ENCODE data around the gene SLC25A25. TPM values are rescaled to one million over a fixed set of nuclear protein-coding genes. Genes with fewer than 3 reads are reported as not detected.
A peak's percentile ranks its signal among the peaks of the same experiment; 100 is the strongest.

The SLC25A25 gene
- total and polyA plus RNA-seq, 5 experiments from 2014 or later, result 12.1 to 18.9 (median 17.8) TPM

DNA sequence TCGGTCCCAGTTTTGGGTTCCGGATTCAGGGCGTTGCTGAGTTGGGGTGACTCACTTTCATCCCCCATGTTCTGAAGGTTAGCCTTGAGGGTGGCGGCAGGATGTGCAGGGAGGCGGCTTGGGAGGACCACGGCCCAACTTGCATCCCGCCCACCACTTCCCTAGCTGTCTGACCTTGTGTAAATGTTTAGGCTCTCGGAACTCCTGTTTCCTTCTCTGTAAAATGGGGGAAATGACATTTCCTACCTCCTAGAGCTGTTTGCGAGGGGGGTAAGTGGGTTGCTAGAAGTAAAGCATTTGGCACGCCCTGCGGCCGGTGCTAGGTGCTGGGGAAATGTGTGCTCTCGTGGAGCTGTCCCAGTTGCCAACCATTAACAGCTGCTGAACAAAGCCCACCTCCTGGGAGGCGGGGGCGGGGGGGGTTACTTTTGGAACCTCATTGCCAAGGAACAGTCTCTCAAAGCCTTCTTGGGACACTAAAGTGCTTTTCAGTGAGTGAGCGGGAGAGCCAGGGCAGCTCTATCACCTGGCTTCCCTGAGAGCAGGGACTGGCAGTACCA is 32.0 kb downstream of the SLC25A25 start:
- peaks cover 0 to 41% (median 14%) of the 10 kb centered on the region in 3 donors for H3K36me3 Mint-ChIP-seq
- H3K27me3 Mint-ChIP-seq, result no peaks in the 10 kb centered on the region
- H3K4me3 Mint-ChIP-seq, result peak overlapping the region in 9 of 10 donors; percentile 18 to 73 (median 52)
- H3K9me3 Mint-ChIP-seq, result no peaks in the 10 kb centered on the region
- no peak for DNase-seq
- no peak for ATAC-seq
- peaks cover 24 to 83% (median 63%) of the 10 kb centered on the region in 4 donors for H3K4me1 Mint-ChIP-seq
- POLR2A ChIA-PET, result interaction anchor here (0.6 to 4.7 kb wide), 11 partner anchors 8 to 315 kb away, joined by 3 to 23 read pairs (median 5); partner anchors contain the start of genes NAIF1 and SLC25A25
- peak overlapping the region in 8 of 10 donors; percentile 37 to 90 (median 81) for H3K27ac Mint-ChIP-seq

DNA sequence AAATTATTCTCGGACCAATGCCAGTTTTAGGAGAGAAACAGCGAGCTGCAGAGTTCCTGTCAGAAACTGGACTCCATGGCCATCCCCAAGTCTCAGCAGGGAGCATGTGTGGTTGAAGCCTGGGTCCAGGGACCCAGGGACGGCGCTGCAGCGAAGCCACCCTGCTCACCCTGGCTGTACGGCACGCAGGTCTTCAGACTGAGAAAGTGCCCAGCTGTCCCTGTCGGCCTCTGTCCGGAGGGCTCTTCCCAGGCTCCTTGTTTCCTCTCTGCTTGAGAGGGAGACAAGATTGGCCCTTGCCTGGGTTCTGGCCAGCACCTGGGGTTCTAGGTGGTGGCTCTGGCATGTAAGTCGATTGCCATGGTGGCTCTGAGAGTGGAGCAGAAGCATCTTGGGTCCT is 32.5 kb downstream of the SLC25A25 start:
- H3K36me3 Mint-ChIP-seq, result peaks cover 0 to 45% (median 13%) of the 10 kb centered on the region in 3 donors
- no peaks in the 10 kb centered on the region for H3K9me3 Mint-ChIP-seq
- POLR2A ChIA-PET, result interaction anchor here (0.6 to 4.7 kb wide), 9 partner anchors 9 to 442 kb away, joined by 3 to 23 read pairs (median 6); partner anchors contain the start of genes NAIF1 and SLC25A25

GRCh38 chr9:128101231-128101661 is 33.2 kb downstream of the SLC25A25 start:
- Mint-ChIP-seq H3K4me3 (peak overlapping the region in 4 of 10 donors; percentile 22 to 56 (median 28)), H3K36me3 (peaks cover 0 to 52% (median 13%) of the 10 kb centered on the region in 3 donors), H3K27me3 (no peaks in the 10 kb centered on the region), H3K27ac (peak overlapping the region in 7 of 10 donors; percentile 3 to 82 (median 60)), H3K9me3 (no peaks in the 10 kb centered on the region), H3K4me1 (peaks cover 21 to 81% (median 61%) of the 10 kb centered on the region in 4 donors)
- POLR2A ChIA-PET, result interaction anchor here (2.0 to 4.7 kb wide), 3 partner anchors 34 to 39 kb away, joined by 6 to 23 read pairs (median 7); partner anchors contain the start of genes NAIF1 and SLC25A25
- DNase-seq, result no peak
- no peak for ATAC-seq

More for the DNA sequence above, 32.5 kb downstream of the SLC25A25 start:
- H3K27ac Mint-ChIP-seq, result peak overlapping the region in 7 of 10 donors; percentile 37 to 90 (median 82)
- peaks cover 22 to 80% (median 60%) of the 10 kb centered on the region in 4 donors for H3K4me1 Mint-ChIP-seq
- ATAC-seq, result no peak
- H3K27me3 Mint-ChIP-seq, result no peaks in the 10 kb centered on the region
- no peak for DNase-seq
- peak overlapping the region in 2 of 10 donors; percentile 62 to 73 for H3K4me3 Mint-ChIP-seq

- no peak for DNase-seq
- no peak for ATAC-seq
- POLR2A ChIA-PET, result interaction anchor here (0.6 to 2.1 kb wide), 3 partner anchors 37 to 1369 kb away, joined by 3 to 7 read pairs (median 4); no protein-coding TSS in a partner anchor
- Mint-ChIP-seq H3K4me1 (peaks cover 22 to 82% (median 60%) of the 10 kb centered on the region in 4 donors), H3K36me3 (peaks cover 0 to 56% (median 17%) of the 10 kb centered on the region in 3 donors), H3K9me3 (no peaks in the 10 kb centered on the region), H3K4me3 (no peak overlapping the region), H3K27ac (peak overlapping the region in 2 of 10 donors; percentile 72 to 77), H3K27me3 (no peaks in the 10 kb centered on the region)
Observed at GRCh38 chr9:128101690-128102089, 33.7 kb downstream of the SLC25A25 start.

DNA sequence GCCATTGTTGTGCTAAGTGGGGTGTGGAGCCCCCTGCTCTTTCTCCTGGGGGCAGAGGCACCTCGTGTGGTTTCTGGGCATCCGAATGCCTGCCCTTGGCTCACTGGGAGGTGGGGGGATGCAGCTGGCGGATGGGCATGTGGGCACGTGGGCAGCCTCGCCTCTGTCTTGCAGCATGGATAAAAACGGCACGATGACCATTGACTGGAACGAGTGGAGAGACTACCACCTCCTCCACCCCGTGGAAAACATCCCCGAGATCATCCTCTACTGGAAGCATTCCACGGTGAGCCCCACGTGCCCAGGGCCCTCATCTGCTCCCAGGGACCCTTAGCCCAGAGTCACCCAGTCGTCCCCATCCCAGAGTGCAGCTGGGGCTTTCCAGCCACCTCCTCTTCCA is 34.2 kb downstream of the SLC25A25 start:
- H3K4me1 Mint-ChIP-seq, result peaks cover 24 to 80% (median 60%) of the 10 kb centered on the region in 4 donors
- H3K27me3 Mint-ChIP-seq, result no peaks in the 10 kb centered on the region
- H3K27ac Mint-ChIP-seq, result peak overlapping the region in 4 of 10 donors; percentile 64 to 92 (median 74)
- DNase-seq (no peak), ATAC-seq (no peak)
- H3K36me3 Mint-ChIP-seq, result peaks cover 0 to 58% (median 17%) of the 10 kb centered on the region in 3 donors
- POLR2A ChIA-PET, result interaction anchor here (0.6 to 3.2 kb wide), 6 partner anchors 14 to 1369 kb away, joined by 3 to 15 read pairs (median 4); partner anchors contain the start of genes BBLN, NAIF1 and SLC25A25
- no peaks in the 10 kb centered on the region for H3K9me3 Mint-ChIP-seq
- no peak overlapping the region for H3K4me3 Mint-ChIP-seq

DNA sequence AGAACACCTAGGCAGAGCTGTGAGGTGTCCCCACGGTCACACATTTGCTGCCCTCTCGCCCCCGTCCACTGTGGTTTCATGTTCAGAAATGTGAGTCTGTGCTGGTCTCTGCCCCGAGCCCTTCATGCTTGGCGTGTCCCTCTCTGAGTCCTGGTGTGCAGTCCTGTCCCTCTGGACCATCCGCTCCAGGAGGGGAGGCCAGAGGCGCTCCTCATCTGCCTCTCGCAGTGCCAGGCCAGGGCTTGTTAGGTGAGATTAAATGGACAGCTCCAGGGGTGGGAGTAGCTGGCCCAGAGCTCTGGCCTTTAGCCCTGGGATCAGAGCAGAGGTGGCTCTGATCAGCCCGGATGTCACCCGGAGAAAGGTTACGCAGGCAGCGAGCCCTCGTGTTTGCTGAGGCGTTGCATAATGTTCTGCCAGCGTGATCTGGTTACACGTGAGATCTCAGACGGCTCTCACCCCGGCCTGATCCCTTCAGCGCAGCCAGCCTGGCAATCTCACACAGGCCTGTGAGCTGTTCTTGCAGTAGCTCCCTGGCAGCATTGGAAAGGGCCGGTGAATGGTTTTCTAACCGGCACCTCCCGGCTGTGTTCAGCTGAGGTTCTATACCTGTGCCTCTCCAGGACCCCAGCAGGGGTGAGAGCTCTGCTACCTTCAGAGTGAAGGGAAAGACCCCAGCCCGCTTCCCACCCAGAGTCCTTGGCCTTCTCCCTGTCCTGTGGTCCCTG is 35.0 kb downstream of the SLC25A25 start:
- peak; percentile 3 to 17 for ATAC-seq
- Mint-ChIP-seq H3K9me3 (no peaks in the 10 kb centered on the region), H3K4me3 (peak overlapping the region in 7 of 10 donors; percentile 19 to 66 (median 50)), H3K4me1 (peaks cover 23 to 76% (median 57%) of the 10 kb centered on the region in 4 donors), H3K27me3 (no peaks in the 10 kb centered on the region), H3K36me3 (peaks cover 0 to 63% (median 17%) of the 10 kb centered on the region in 3 donors), H3K27ac (peak overlapping the region in 9 of 10 donors; percentile 64 to 92 (median 83))
- POLR2A ChIA-PET, result interaction anchor here (0.5 to 3.2 kb wide), 8 partner anchors 10 to 112 kb away, joined by 3 to 15 read pairs (median 4); partner anchors contain the start of genes BBLN, NAIF1 and SLC25A25
- DNase-seq, result no peak

DNA sequence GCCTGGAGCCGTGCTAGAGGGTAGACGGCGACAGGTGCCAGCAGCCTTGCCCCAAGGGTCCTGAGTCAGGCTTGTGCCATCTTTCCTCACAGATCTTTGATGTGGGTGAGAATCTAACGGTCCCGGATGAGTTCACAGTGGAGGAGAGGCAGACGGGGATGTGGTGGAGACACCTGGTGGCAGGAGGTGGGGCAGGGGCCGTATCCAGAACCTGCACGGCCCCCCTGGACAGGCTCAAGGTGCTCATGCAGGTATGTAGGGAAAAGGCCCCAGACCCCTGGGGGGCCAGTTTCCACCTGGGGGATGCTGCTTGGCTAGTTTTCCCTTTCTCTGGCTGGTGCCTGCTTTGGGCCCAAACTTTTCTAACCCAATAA is 35.5 kb downstream of the SLC25A25 start:
- H3K4me3 Mint-ChIP-seq, result peak overlapping the region in 8 of 10 donors; percentile 19 to 66 (median 48)
- peaks cover 0 to 67% (median 17%) of the 10 kb centered on the region in 3 donors for H3K36me3 Mint-ChIP-seq
- POLR2A ChIA-PET, result interaction anchor here (1.0 to 3.2 kb wide), 6 partner anchors 11 to 69 kb away, joined by 3 to 15 read pairs (median 4); partner anchors contain the start of genes BBLN, NAIF1 and SLC25A25
- peaks cover 20 to 70% (median 52%) of the 10 kb centered on the region in 4 donors for H3K4me1 Mint-ChIP-seq
- ATAC-seq, result peak; percentile 61 to 70
- peak in 5 of 10 donors; percentile 34 to 51 (median 45) for DNase-seq
- no peaks in the 10 kb centered on the region for H3K9me3 Mint-ChIP-seq
- H3K27ac Mint-ChIP-seq, result peak overlapping the region; percentile 56 to 92 (median 82)
- no peaks in the 10 kb centered on the region for H3K27me3 Mint-ChIP-seq

DNA sequence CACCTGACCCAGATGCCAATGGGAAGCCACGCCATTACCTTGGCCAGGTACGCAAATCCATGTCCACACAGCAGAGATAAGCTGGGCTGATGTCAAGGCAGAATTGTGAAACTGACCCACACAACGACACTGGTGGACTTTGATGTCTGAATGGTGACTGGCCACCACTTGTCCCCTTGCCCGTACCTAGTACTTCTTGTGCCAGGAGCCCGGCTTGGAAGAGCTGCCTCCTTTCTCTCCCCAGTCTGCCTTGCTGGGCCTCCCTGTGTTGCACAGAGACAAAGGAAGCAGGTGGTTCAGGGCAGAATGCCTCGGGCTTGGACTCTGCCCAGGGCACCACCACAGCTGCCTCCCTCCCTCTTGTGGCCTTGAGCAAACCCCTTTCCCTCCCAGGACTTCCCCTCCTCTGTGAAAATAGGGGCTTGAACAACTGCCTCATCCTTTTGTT is 36.2 kb downstream of the SLC25A25 start:
- Mint-ChIP-seq H3K4me3 (no peak overlapping the region), H3K27ac (peak overlapping the region in 6 of 10 donors; percentile 48 to 87 (median 67)), H3K27me3 (no peaks in the 10 kb centered on the region), H3K4me1 (peaks cover 20 to 64% (median 46%) of the 10 kb centered on the region in 4 donors), H3K9me3 (no peaks in the 10 kb centered on the region), H3K36me3 (peaks cover 0 to 72% (median 17%) of the 10 kb centered on the region in 3 donors)
- POLR2A ChIA-PET, result interaction anchor here (0.7 to 3.2 kb wide), 8 partner anchors 10 to 162 kb away, joined by 3 to 15 read pairs (median 4); partner anchors contain the start of genes NAIF1 and SLC25A25
- DNase-seq, result no peak
- ATAC-seq, result no peak

DNA sequence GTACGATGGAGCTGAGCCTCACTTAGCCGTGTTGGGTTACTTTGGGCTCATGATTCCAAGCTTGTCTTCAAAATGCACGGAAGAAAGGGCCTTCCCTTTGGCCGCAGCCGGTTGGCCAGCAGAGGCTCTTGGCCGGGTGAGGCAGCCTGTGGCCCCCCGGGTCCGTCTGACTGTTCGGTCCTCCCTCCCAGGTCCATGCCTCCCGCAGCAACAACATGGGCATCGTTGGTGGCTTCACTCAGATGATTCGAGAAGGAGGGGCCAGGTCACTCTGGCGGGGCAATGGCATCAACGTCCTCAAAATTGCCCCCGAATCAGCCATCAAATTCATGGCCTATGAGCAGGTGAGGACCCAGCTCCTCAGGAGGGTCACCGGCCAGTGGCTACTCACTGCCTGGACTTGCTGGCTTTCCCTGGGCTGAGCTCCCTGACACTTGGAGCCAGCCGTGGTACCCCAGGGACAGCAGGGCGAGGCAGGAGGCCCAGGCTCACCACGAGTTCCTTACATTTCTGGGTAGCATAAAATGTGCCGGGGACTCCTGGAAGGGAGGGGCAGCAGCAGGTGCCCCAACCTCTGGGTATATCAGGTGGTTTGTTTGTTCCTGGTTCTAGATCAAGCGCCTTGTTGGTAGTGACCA is 37.6 kb downstream of the SLC25A25 start:
- POLR2A ChIA-PET, result interaction anchor here (0.6 to 3.5 kb wide), 4 partner anchors 38 to 242 kb away, joined by 3 to 13 read pairs (median 6); partner anchors contain the start of genes NAIF1 and SLC25A25
- Mint-ChIP-seq H3K27me3 (no peaks in the 10 kb centered on the region), H3K27ac (peak overlapping the region in 1 of 10 donors; percentile 18), H3K36me3 (peaks cover 0 to 82% (median 17%) of the 10 kb centered on the region in 3 donors), H3K4me1 (peaks cover 21 to 56% (median 34%) of the 10 kb centered on the region in 4 donors), H3K4me3 (no peak overlapping the region), H3K9me3 (no peaks in the 10 kb centered on the region)
- no peak for ATAC-seq
- DNase-seq, result no peak

- peaks cover 0 to 79% (median 14%) of the 10 kb centered on the region in 3 donors for H3K36me3 Mint-ChIP-seq
- peak overlapping the region; percentile 62 to 90 (median 81) for H3K27ac Mint-ChIP-seq
- no peaks in the 10 kb centered on the region for H3K9me3 Mint-ChIP-seq
- ATAC-seq, result peak; percentile 41 to 50
- peaks cover 21 to 51% (median 33%) of the 10 kb centered on the region in 4 donors for H3K4me1 Mint-ChIP-seq
- no peaks in the 10 kb centered on the region for H3K27me3 Mint-ChIP-seq
- POLR2A ChIA-PET, result interaction anchor here (0.7 to 3.5 kb wide), 6 partner anchors 9 to 157 kb away, joined by 3 to 13 read pairs (median 4); partner anchors contain the start of genes NAIF1 and SLC25A25
- DNase-seq, result peak in 1 of 10 donors; percentile 50
- H3K4me3 Mint-ChIP-seq, result peak overlapping the region in 7 of 10 donors; percentile 7 to 47 (median 36)
Observed at GRCh38 chr9:128106181-128106939, 38.3 kb downstream of the SLC25A25 start.
